Neuronal stem cell (in vitro differentiated cells): Measurements from ENCODE around the gene TAS2R19.
"Not testable (repeated sequence)": the region's sequence is repeated elsewhere in the genome, so short reads cannot be mapped to it uniquely, and the experiment has no call there.

Source experiments
- DNase-seq: peaks from one replicate; pipeline ENCODE4 v3.0.0-alpha.2; 2013; ENCODE audit warnings: low spot score
- H2AFZ ChIP-seq: one replicate; pipeline ENCODE4 v1.6.1; 2013; ENCODE audit warnings: mild to moderate bottlenecking, low read length, inconsistent platforms
- H2AK5ac ChIP-seq: 2 replicates; pipeline ENCODE4 v1.6.1; 2013; ENCODE audit warnings: low read depth, mild to moderate bottlenecking, inconsistent platforms, low read length, moderate library complexity, mixed read lengths
- H2BK120ac ChIP-seq: 2 replicates; pipeline ENCODE4 v1.6.1; 2013; ENCODE audit warnings: low read depth, mild to moderate bottlenecking, inconsistent platforms, low read length, moderate library complexity, mixed read lengths
- H2BK12ac ChIP-seq: one replicate; pipeline ENCODE4 v1.6.1; 2013; ENCODE audit warnings: low read length, inconsistent platforms
- H2BK15ac ChIP-seq: 2 replicates; pipeline ENCODE4 v1.6.1; 2013; ENCODE audit warnings: mild to moderate bottlenecking, low read length, inconsistent platforms, mixed read lengths
- H2BK5ac ChIP-seq: one replicate; pipeline ENCODE4 v1.6.1; 2013; ENCODE audit warnings: inconsistent platforms, mild to moderate bottlenecking, low read length, moderate library complexity
- H3K14ac ChIP-seq: one replicate; pipeline ENCODE4 v1.6.1; 2013; ENCODE audit warnings: low read length, inconsistent platforms
- H3K18ac ChIP-seq: 2 replicates; pipeline ENCODE4 v1.6.1; 2013; ENCODE audit warnings: low read length, inconsistent platforms
- H3K23ac ChIP-seq: 2 replicates; pipeline ENCODE4 v1.6.1; 2013; ENCODE audit warnings: low read depth, mild to moderate bottlenecking, mixed read lengths, low read length, inconsistent platforms; ENCODE audit not compliant: poor library complexity
- H3K27ac ChIP-seq: replicated peaks from 3 replicates; pipeline ENCODE4 v1.5.1; 2013; ENCODE audit warnings: low read length, inconsistent platforms
- H3K27me3 ChIP-seq, 3 experiments: 2 replicates each; pipeline ENCODE4 v1.6.1; 2013; ENCODE audit warnings: low read length in 3 of 3, mild to moderate bottlenecking in 2 of 3, inconsistent platforms in 1 of 3, low read depth in 1 of 3, mixed read lengths in 1 of 3, moderate library complexity in 1 of 3; ENCODE audit not compliant: control insufficient read depth in 3 of 3, insufficient read depth in 3 of 3
- H3K36me3 ChIP-seq, 2 donors: replicated peaks in 1 of 2; 2 replicates each; pipeline ENCODE4 v1.6.1; 2013; ENCODE audit warnings: low read length in 2 of 2; ENCODE audit not compliant: control insufficient read depth in 2 of 2, insufficient read depth in 2 of 2
- H3K4ac ChIP-seq: 2 replicates; pipeline ENCODE4 v1.6.1; 2013; ENCODE audit warnings: inconsistent platforms, mild to moderate bottlenecking, low read length, moderate library complexity
- H3K4me1 ChIP-seq, 2 donors: 1 replicate in 1 of 2; 2 replicates in 1 of 2; pipeline ENCODE4 v1.6.1; 2013; ENCODE audit warnings: low read length in 2 of 2, low read depth in 1 of 2; ENCODE audit not compliant: control insufficient read depth in 2 of 2, insufficient read depth in 1 of 2
- H3K4me2 ChIP-seq: one replicate; pipeline ENCODE4 v1.6.1; 2013; ENCODE audit warnings: mild to moderate bottlenecking, low read length, inconsistent platforms; ENCODE audit not compliant: insufficient read depth, poor library complexity, severe bottlenecking
- H3K4me3 ChIP-seq, 2 donors: 2 replicates each; pipeline ENCODE4 v1.5.1; 2013; ENCODE audit warnings: low read length in 2 of 2, mild to moderate bottlenecking in 2 of 2, inconsistent platforms in 1 of 2, moderate library complexity in 1 of 2
- H3K79me1 ChIP-seq: one replicate; pipeline ENCODE4 v1.6.1; 2013; ENCODE audit warnings: low read depth, mild to moderate bottlenecking, inconsistent platforms, low read length, moderate library complexity
- H3K9ac ChIP-seq: one replicate; pipeline ENCODE4 v1.6.1; 2013; ENCODE audit warnings: mild to moderate bottlenecking, low read depth, low read length, inconsistent platforms; ENCODE audit not compliant: poor library complexity
- H3K9me3 ChIP-seq, 2 donors: replicated peaks in 1 of 2; 2 replicates each; pipeline versions ENCODE3 to v1.6.1; 2013; ENCODE audit warnings: low read length in 2 of 2, mild to moderate bottlenecking in 2 of 2, inconsistent platforms in 1 of 2, low read depth in 1 of 2, mixed read lengths in 1 of 2, moderate library complexity in 1 of 2; ENCODE audit not compliant: control insufficient read depth in 2 of 2, insufficient read depth in 1 of 2
- H4K8ac ChIP-seq: one replicate; pipeline ENCODE4 v1.6.1; 2013; ENCODE audit warnings: low read depth, mild to moderate bottlenecking, inconsistent platforms, low read length, moderate library complexity
- H4K91ac ChIP-seq: one replicate; pipeline ENCODE4 v1.6.1; 2013; ENCODE audit warnings: low read length, low read depth, mild to moderate bottlenecking, inconsistent platforms; ENCODE audit not compliant: poor library complexity
- WGBS, 2 donors: extraction: QIAGEN DNeasy Blood & Tissue Kit; methylation state at CpG; one replicate each; pipeline ENCODE4 v1.1.7; 2013; ENCODE audit warnings: missing lambda C conversion rate in 2 of 2, mixed read lengths in 1 of 2; ENCODE audit not compliant: insufficient read length in 2 of 2, insufficient replicate concordance in 1 of 2; ENCODE audit errors: extremely low coverage in 2 of 2; 5-methylcytosine and 5-hydroxymethylcytosine counted together

The TAS2R19 gene

GRCh38 chr12:11039171-11039570 is 16.8 kb upstream of the TAS2R19 start:
- H2BK120ac ChIP-seq = no peak overlapping the region
- no peaks in the 10 kb centered on the region for H3K4me1 ChIP-seq
- H3K27ac ChIP-seq = no peak overlapping the region
- H3K79me1 ChIP-seq = no peaks in the 10 kb centered on the region
- no peaks in the 10 kb centered on the region for H3K27me3 ChIP-seq
- H3K4me3 ChIP-seq = no peak overlapping the region
- DNase-seq = no peak
- H2AFZ ChIP-seq = no peak overlapping the region
- H2BK15ac ChIP-seq = no peak overlapping the region
- no peak overlapping the region for H3K9ac ChIP-seq
- H3K18ac ChIP-seq = no peak overlapping the region
- no peak overlapping the region for H3K4me2 ChIP-seq
- H4K91ac ChIP-seq = no peak overlapping the region
- no peak overlapping the region for H3K23ac ChIP-seq
- no peak overlapping the region for H2AK5ac ChIP-seq
- H3K36me3 ChIP-seq = peaks cover 2 to 17% of the 10 kb centered on the region in 2 donors
- H3K14ac ChIP-seq = no peak overlapping the region
- WGBS, 2 donors = no CpG with 5 or more reads among the region's 3 CpGs
- no peak overlapping the region for H4K8ac ChIP-seq
- peaks cover 0 to 11% of the 10 kb centered on the region in 2 donors for H3K9me3 ChIP-seq
- no peak overlapping the region for H3K4ac ChIP-seq
- H2BK12ac ChIP-seq = no peak overlapping the region
- H2BK5ac ChIP-seq = no peak overlapping the region

DNA sequence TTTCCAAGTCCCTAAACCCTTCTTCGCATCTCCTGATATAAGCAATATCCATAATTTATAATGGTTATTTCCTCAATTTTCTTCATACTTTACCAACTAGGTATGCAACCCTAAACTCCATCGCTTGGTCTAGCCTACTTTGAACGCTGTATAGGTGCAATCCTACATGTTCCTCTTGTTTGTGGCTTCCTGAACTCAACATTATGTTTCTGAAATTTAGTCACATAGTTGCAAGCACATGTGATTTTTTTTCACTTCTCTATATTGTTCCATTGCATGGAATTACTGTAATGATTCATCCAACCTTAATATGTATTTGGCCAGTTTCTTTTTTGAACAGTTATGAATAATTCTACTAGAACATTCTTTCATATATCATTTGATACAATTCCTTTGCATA is 11.5 kb upstream of the TAS2R19 start:
- H2AFZ ChIP-seq, H3K4me2 ChIP-seq, H2BK15ac ChIP-seq, H4K91ac ChIP-seq, H3K4ac ChIP-seq, H3K4me3 ChIP-seq, H3K79me1 ChIP-seq, H2BK120ac ChIP-seq, H3K23ac ChIP-seq, H3K27me3 ChIP-seq, H3K27ac ChIP-seq, H3K14ac ChIP-seq, H4K8ac ChIP-seq, H3K18ac ChIP-seq, H3K9me3 ChIP-seq, DNase-seq, H2AK5ac ChIP-seq, H2BK5ac ChIP-seq, H2BK12ac ChIP-seq, H3K9ac ChIP-seq, H3K4me1 ChIP-seq: not testable (repeated sequence)
- no CpG with 5 or more reads among the region's 3 CpGs for WGBS, 2 donors
- H3K36me3 ChIP-seq = peaks cover 2 to 16% of the 10 kb centered on the region in 2 donors

- Histone ChIP-seq H3K4me1 (no peaks in the 10 kb centered on the region), H3K9me3 (peaks cover 0 to 9% of the 10 kb centered on the region in 2 donors), H3K9ac (no peak within 1 kb of the TSS), H2AK5ac (no peak within 1 kb of the TSS), H2BK15ac (no peak within 1 kb of the TSS), H2BK5ac (no peak within 1 kb of the TSS), H3K4ac (no peak within 1 kb of the TSS), H3K18ac (no peak within 1 kb of the TSS), H2AFZ (no peak within 1 kb of the TSS), H2BK12ac (no peak within 1 kb of the TSS), H3K27me3 (no peaks in the 10 kb centered on the region), H4K91ac (no peak within 1 kb of the TSS), H3K14ac (no peak within 1 kb of the TSS), H3K4me2 (no peak within 1 kb of the TSS), H3K4me3 (no peak within 1 kb of the TSS), H4K8ac (no peak within 1 kb of the TSS), H2BK120ac (no peak within 1 kb of the TSS), H3K36me3 (peaks cover 2 to 29% of the 10 kb centered on the region in 2 donors), H3K79me1 (no peaks in the 10 kb centered on the region), H3K23ac (no peak within 1 kb of the TSS), H3K27ac (no peak within 1 kb of the TSS)
- DNase-seq = no peak
- WGBS, 2 donors = no CpG with 5 or more reads among the region's 6 CpGs
Measured at GRCh38 chr12:11031307-11031706, 8.9 kb upstream of the TAS2R19 start, which contains the start of gene TAS2R31. TAS2R31 (minus strand) TSS chr12:11031407; CDS start chr12:11031335, 72 bp downstream.

DNA sequence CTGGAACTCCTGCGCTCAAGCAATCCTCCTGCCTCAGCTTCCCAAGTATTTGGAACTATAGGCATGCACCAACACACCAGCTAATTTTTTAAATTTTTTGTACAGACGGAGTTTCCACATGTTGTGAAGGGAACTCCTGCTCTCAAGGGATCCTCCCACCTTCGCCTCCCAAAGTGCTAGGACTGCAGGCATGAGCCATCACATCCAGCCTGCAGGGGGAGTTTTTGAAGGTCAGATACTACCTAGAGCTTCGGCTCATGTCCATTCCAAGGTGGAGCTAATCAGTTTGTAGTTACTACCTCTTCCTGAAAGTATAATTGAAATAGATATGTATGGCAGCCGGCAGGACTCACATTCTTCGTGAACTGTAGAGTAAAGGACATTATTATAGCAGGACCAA is 3.7 kb upstream of the TAS2R19 start:
- Histone ChIP-seq H2BK5ac (no peak overlapping the region), H3K14ac (no peak overlapping the region), H3K18ac (no peak overlapping the region), H3K23ac (no peak overlapping the region), H4K8ac (no peak overlapping the region), H3K27me3 (no peaks in the 10 kb centered on the region), H2BK15ac (no peak overlapping the region), H3K27ac (no peak overlapping the region), H2AK5ac (no peak overlapping the region), H3K9ac (no peak overlapping the region), H3K4me2 (no peak overlapping the region), H2AFZ (no peak overlapping the region), H4K91ac (no peak overlapping the region), H3K9me3 (peaks cover 0 to 16% of the 10 kb centered on the region in 2 donors), H3K79me1 (no peaks in the 10 kb centered on the region), H3K4ac (no peak overlapping the region), H3K4me1 (no peaks in the 10 kb centered on the region), H3K4me3 (no peak overlapping the region), H3K36me3 (peaks cover 2 to 28% of the 10 kb centered on the region in 2 donors), H2BK12ac (no peak overlapping the region), H2BK120ac (no peak overlapping the region)
- WGBS, 2 donors = no CpG with 5 or more reads among the region's 6 CpGs
- DNase-seq = no peak
